ENCODE results near the gene SP1. TPM values are rescaled to one million over a fixed set of nuclear protein-coding genes. Genes with fewer than 3 reads are reported as not detected.
A peak's percentile ranks its signal among the peaks of the same experiment; 100 is the strongest.
"Not testable (repeated sequence)": the region's sequence is repeated elsewhere in the genome, so short reads cannot be mapped to it uniquely, and the experiment has no call there.

Gene SP1
- total RNA-seq, 1 donor from 2014 or later = 69.5 TPM

DNA sequence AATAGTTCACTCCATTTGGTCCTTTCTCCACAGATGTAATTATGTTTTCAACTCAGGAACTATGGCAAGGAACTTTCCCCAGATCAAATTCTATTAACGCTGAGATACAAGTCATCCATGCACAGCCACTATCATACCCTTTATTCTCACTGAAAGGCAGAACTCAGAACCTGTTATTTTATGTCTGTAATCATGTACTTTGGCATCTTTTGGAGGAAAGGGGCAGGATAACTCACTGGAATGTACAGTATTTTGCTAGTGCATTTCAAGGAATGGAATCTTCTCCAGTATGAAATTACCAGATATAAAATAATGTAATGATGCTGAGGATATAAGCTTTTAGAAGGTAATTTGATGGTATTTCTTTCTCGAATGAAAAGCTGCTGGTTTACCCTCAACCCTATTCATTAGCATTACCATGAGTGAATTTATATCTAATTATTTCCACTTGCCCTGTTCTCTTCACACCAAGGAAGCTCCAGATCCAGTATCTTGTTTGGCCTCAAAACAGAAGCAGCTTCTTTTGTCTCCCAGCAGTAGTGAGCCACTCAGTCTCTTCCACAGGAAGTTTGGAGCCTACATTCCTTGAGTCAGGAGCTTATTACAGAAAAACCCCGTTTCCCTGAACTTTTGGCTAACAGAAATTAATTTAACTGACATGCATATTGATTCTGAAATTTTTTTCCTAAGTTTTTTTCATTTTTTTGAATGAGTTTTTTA lies 33.7 kb downstream of the SP1 start:
- Mint-ChIP-seq H3K9me3 (ENCODE audit: unreplicated experiment) (no peaks in the 10 kb centered on the region), H3K4me1 (ENCODE audit: unreplicated experiment) (peaks cover 51% of the 10 kb centered on the region), H3K27me3 (ENCODE audit: unreplicated experiment) (peaks cover 8% of the 10 kb centered on the region), H3K27ac (ENCODE audit: unreplicated experiment) (peak overlapping the region; percentile 84), H3K36me3 (ENCODE audit: low read depth, unreplicated experiment) (peaks cover 26% of the 10 kb centered on the region), H3K4me3 (ENCODE audit: unreplicated experiment) (no peak overlapping the region)
- TF ChIP-seq, protein P1, sequence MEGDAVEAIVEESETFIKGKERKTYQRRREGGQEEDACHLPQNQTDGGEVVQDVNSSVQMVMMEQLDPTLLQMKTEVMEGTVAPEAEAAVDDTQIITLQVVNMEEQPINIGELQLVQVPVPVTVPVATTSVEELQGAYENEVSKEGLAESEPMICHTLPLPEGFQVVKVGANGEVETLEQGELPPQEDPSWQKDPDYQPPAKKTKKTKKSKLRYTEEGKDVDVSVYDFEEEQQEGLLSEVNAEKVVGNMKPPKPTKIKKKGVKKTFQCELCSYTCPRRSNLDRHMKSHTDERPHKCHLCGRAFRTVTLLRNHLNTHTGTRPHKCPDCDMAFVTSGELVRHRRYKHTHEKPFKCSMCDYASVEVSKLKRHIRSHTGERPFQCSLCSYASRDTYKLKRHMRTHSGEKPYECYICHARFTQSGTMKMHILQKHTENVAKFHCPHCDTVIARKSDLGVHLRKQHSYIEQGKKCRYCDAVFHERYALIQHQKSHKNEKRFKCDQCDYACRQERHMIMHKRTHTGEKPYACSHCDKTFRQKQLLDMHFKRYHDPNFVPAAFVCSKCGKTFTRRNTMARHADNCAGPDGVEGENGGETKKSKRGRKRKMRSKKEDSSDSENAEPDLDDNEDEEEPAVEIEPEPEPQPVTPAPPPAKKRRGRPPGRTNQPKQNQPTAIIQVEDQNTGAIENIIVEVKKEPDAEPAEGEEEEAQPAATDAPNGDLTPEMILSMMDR (IDR thresholded peaks at IDR 0.05; ENCODE audit: unreplicated experiment) = no peak
- DNase-seq (ENCODE audit: low spot score) = no peak

DNA sequence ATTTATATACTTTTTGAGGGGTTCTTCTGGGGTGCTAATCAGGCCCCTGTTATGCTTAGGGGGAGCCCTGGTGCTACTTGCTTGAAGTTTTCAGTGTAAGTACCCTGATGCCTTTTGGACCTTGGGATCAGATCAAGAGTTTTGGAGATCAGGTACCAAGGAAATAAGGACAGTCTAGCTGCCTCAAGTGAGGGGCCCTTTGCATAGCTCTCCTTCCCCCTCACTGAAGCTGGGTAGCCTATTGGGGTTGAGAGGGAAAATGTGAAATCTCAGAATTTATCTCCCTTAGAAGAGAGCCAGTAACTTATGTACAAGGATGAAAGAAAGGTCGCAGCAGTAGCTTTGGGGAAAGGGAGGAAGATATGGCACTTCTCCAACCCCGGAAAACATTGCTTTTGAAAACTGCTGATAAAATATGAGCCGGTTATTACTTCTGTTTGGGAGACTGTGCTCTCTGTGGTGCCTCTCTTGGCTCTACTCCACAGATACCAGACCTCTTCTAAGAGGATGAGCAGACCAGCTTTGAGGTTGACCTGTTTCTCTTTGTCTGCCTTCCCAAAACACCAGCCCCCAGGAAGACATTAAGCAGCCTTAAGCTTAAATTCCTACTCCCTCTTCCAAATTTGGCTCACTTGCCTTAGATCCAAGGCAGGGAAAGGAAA lies 34.9 kb downstream of the SP1 start:
- Mint-ChIP-seq H3K27me3 (ENCODE audit: unreplicated experiment) (peaks cover 13% of the 10 kb centered on the region), H3K4me3 (ENCODE audit: unreplicated experiment) (no peak overlapping the region), H3K36me3 (ENCODE audit: low read depth, unreplicated experiment) (peaks cover 23% of the 10 kb centered on the region), H3K4me1 (ENCODE audit: unreplicated experiment) (peaks cover 60% of the 10 kb centered on the region), H3K27ac (ENCODE audit: unreplicated experiment) (peak overlapping the region; percentile 76), H3K9me3 (ENCODE audit: unreplicated experiment) (no peaks in the 10 kb centered on the region)
- no peak for DNase-seq (ENCODE audit: low spot score)
- TF ChIP-seq, protein P1 (IDR thresholded peaks at IDR 0.05; ENCODE audit: unreplicated experiment) = no peak

DNA sequence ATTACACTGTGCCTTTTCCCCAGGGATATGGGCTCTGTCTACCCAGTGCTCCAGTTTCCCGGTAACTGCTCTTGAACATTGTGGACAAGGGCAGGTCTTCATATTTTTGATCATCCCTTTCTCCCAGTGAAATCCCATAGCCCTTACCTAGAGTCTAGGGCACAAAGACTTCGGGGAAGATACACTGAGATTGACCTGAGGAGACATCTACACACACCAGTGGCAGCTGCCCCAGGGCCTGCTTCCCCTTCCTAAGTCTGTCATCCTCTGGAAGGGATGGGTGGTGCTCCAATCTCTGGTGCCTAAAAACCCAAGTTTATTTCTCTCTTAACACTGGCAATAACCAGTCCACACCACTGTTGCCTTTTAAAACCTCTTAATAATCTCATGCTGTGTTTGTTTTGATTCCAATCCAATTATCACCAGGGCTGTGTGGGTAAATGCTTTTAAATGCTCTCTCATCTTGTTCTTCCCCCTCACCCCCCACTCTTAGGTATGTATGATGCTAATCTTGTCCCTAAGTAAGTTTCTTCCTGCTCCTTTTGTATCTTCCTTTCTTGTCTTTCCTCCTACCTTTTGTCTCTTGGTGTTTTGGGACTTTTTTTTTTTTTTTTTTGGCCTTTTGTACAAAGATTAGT lies 35.9 kb downstream of the SP1 start:
- Mint-ChIP-seq H3K4me1 (ENCODE audit: unreplicated experiment) (peaks cover 65% of the 10 kb centered on the region), H3K27ac (ENCODE audit: unreplicated experiment) (peak overlapping the region; percentile 76), H3K36me3 (ENCODE audit: low read depth, unreplicated experiment) (peaks cover 19% of the 10 kb centered on the region), H3K27me3 (ENCODE audit: unreplicated experiment) (peaks cover 14% of the 10 kb centered on the region)
- H3K4me3 Mint-ChIP-seq (ENCODE audit: unreplicated experiment); DNase-seq (ENCODE audit: low spot score); H3K9me3 Mint-ChIP-seq (ENCODE audit: unreplicated experiment): not testable (repeated sequence)

DNA sequence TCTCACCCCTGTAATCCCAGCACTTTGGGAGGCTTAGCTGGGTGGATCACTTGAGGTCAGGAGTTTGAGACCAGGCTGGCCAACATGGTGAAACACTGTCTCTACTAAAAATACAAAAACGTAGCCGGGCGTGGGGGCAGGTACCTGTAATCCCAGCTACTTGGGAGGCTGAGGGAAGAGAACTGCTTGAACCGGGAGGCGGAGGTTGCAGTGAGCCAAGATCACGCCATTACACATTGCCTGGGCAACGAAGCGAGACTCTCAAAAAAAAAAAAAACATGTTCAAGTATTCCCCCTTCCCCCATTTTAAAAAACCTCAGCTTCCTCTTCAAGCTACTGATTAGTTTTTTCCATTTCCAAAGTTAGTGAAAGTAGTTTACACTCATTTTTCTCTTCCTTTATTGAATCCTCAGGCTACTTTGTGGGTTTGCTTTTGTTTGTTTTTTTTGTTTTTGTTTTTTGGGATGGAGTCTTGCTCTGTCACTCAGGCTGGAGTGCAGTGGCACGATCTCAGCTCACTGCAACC lies 37.4 kb downstream of the SP1 start:
- H3K27me3 Mint-ChIP-seq (ENCODE audit: unreplicated experiment) = peaks cover 11% of the 10 kb centered on the region
- peaks cover 60% of the 10 kb centered on the region for H3K4me1 Mint-ChIP-seq (ENCODE audit: unreplicated experiment)
- H3K4me3 Mint-ChIP-seq (ENCODE audit: unreplicated experiment); H3K9me3 Mint-ChIP-seq (ENCODE audit: unreplicated experiment); DNase-seq (ENCODE audit: low spot score); H3K27ac Mint-ChIP-seq (ENCODE audit: unreplicated experiment); H3K36me3 Mint-ChIP-seq (ENCODE audit: low read depth, unreplicated experiment): not testable (repeated sequence)

DNA sequence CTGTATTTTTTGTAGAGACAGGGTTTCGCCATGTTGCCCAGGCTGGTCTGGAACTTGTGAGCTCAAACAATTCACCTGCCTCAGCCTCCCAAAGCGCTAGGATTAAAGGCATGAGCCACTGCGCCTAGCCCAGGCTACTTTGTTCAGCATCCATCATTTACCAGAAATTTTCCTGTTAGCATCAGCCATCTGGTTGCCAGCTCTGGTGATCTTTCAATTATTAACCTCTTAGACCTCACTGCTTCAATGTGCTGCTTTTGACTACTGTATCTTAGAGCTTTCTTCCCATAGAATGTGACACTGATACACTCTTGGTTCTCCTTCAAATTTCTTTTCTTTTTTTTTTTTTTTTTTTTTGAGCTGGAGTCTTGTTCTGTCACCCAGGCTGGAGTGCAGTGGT lies 38.2 kb downstream of the SP1 start:
- H3K27me3 Mint-ChIP-seq (ENCODE audit: unreplicated experiment) = peaks cover 11% of the 10 kb centered on the region
- TF ChIP-seq, protein P1 (IDR thresholded peaks at IDR 0.05; ENCODE audit: unreplicated experiment) = no peak
- no peak for DNase-seq (ENCODE audit: low spot score)
- no peak overlapping the region for H3K27ac Mint-ChIP-seq (ENCODE audit: unreplicated experiment)
- no peaks in the 10 kb centered on the region for H3K9me3 Mint-ChIP-seq (ENCODE audit: unreplicated experiment)
- no peak overlapping the region for H3K4me3 Mint-ChIP-seq (ENCODE audit: unreplicated experiment)
- H3K4me1 Mint-ChIP-seq (ENCODE audit: unreplicated experiment) = peaks cover 53% of the 10 kb centered on the region
- H3K36me3 Mint-ChIP-seq (ENCODE audit: low read depth, unreplicated experiment) = peaks cover 4% of the 10 kb centered on the region
